ENCODE measurements around the gene OR52E2.
"Not testable (repeated sequence)": the region's sequence is repeated elsewhere in the genome, so short reads cannot be mapped to it uniquely, and the experiment has no call there.

Gene OR52E2

GRCh38 chr11:5058679-5059078 lies 748 bp downstream of the OR52E2 start:
- H3K4me3 Mint-ChIP-seq; H3K36me3 Mint-ChIP-seq (ENCODE audit: insufficient read depth); H3K9me3 Mint-ChIP-seq; ATAC-seq (replicated peaks; ENCODE audit: extremely low read depth, poor library complexity, severe bottlenecking); H3K27ac Mint-ChIP-seq (ENCODE audit: low read depth); H3K4me1 Mint-ChIP-seq; DNase-seq (ENCODE audit: low spot score in 2 of 2): not testable (repeated sequence)
- peaks cover 19% of the 10 kb centered on the region for H3K27me3 Mint-ChIP-seq

- no peaks in the 10 kb centered on the region for H3K36me3 Mint-ChIP-seq (ENCODE audit: insufficient read depth)
- DNase-seq (ENCODE audit: low spot score in 2 of 2) (no peak), ATAC-seq (replicated peaks; ENCODE audit: extremely low read depth, poor library complexity, severe bottlenecking) (no peak)
- peaks cover 9% of the 10 kb centered on the region for H3K9me3 Mint-ChIP-seq
- no peaks in the 10 kb centered on the region for H3K27me3 Mint-ChIP-seq
- no peaks in the 10 kb centered on the region for H3K4me1 Mint-ChIP-seq
- no peak overlapping the region for H3K4me3 Mint-ChIP-seq
- H3K27ac Mint-ChIP-seq (ENCODE audit: low read depth), result no peak overlapping the region
Observed at GRCh38 chr11:5046754-5047330, 12.6 kb downstream of the OR52E2 start.

- Mint-ChIP-seq H3K4me1 (no peaks in the 10 kb centered on the region), H3K27me3 (no peaks in the 10 kb centered on the region), H3K9me3 (peaks cover 9% of the 10 kb centered on the region), H3K27ac (ENCODE audit: low read depth) (no peak within 1 kb of the TSS), H3K4me3 (no peak within 1 kb of the TSS), H3K36me3 (ENCODE audit: insufficient read depth) (no peaks in the 10 kb centered on the region)
- DNase-seq (ENCODE audit: low spot score in 2 of 2) (no peak), ATAC-seq (replicated peaks; ENCODE audit: extremely low read depth, poor library complexity, severe bottlenecking) (no peak)
Observed at GRCh38 chr11:5046226-5046625, 13.2 kb downstream of the OR52E2 start, which contains the start of gene OR52J3. Gene OR52J3 (plus strand): TSS chr11:5046526. CDS start chr11:5046526, 0 bp downstream.

- Mint-ChIP-seq H3K4me3 (no peak overlapping the region), H3K9me3 (peaks cover 9% of the 10 kb centered on the region), H3K36me3 (ENCODE audit: insufficient read depth) (no peaks in the 10 kb centered on the region), H3K4me1 (no peaks in the 10 kb centered on the region), H3K27ac (ENCODE audit: low read depth) (no peak overlapping the region), H3K27me3 (no peaks in the 10 kb centered on the region)
- DNase-seq (ENCODE audit: low spot score in 2 of 2), result no peak
- ATAC-seq (replicated peaks; ENCODE audit: extremely low read depth, poor library complexity, severe bottlenecking), result no peak
Observed at GRCh38 chr11:5043380-5043779, 16.0 kb downstream of the OR52E2 start.

GRCh38 chr11:5042091-5042490 lies 17.3 kb downstream of the OR52E2 start:
- H3K9me3 Mint-ChIP-seq, result peaks cover 11% of the 10 kb centered on the region
- H3K27me3 Mint-ChIP-seq, result no peaks in the 10 kb centered on the region
- ATAC-seq (replicated peaks; ENCODE audit: extremely low read depth, poor library complexity, severe bottlenecking), result no peak
- DNase-seq (ENCODE audit: low spot score in 2 of 2), result no peak
- H3K4me1 Mint-ChIP-seq, result no peaks in the 10 kb centered on the region
- no peak overlapping the region for H3K4me3 Mint-ChIP-seq
- H3K36me3 Mint-ChIP-seq (ENCODE audit: insufficient read depth), result no peaks in the 10 kb centered on the region
- no peak overlapping the region for H3K27ac Mint-ChIP-seq (ENCODE audit: low read depth)

- Mint-ChIP-seq H3K4me3 (no peak overlapping the region), H3K27ac (ENCODE audit: low read depth) (no peak overlapping the region), H3K36me3 (ENCODE audit: insufficient read depth) (no peaks in the 10 kb centered on the region), H3K9me3 (peaks cover 5% of the 10 kb centered on the region), H3K4me1 (no peaks in the 10 kb centered on the region), H3K27me3 (no peaks in the 10 kb centered on the region)
- DNase-seq (ENCODE audit: low spot score in 2 of 2) (no peak), ATAC-seq (replicated peaks; ENCODE audit: extremely low read depth, poor library complexity, severe bottlenecking) (no peak)
Observed at GRCh38 chr11:5040876-5041275, 18.6 kb downstream of the OR52E2 start.

- Mint-ChIP-seq H3K9me3 (peaks cover 5% of the 10 kb centered on the region), H3K27ac (ENCODE audit: low read depth) (no peak overlapping the region), H3K27me3 (no peaks in the 10 kb centered on the region), H3K36me3 (ENCODE audit: insufficient read depth) (no peaks in the 10 kb centered on the region), H3K4me1 (no peaks in the 10 kb centered on the region), H3K4me3 (no peak overlapping the region)
- DNase-seq (ENCODE audit: low spot score in 2 of 2), result no peak
- no peak for ATAC-seq (replicated peaks; ENCODE audit: extremely low read depth, poor library complexity, severe bottlenecking)
Observed at GRCh38 chr11:5038341-5038740, 21.1 kb downstream of the OR52E2 start.

GRCh38 chr11:5037926-5038325 lies 21.5 kb downstream of the OR52E2 start:
- ATAC-seq (replicated peaks; ENCODE audit: extremely low read depth, poor library complexity, severe bottlenecking), result no peak
- no peaks in the 10 kb centered on the region for H3K4me1 Mint-ChIP-seq
- peaks cover 5% of the 10 kb centered on the region for H3K9me3 Mint-ChIP-seq
- no peak overlapping the region for H3K27ac Mint-ChIP-seq (ENCODE audit: low read depth)
- no peaks in the 10 kb centered on the region for H3K27me3 Mint-ChIP-seq
- no peak overlapping the region for H3K4me3 Mint-ChIP-seq
- no peaks in the 10 kb centered on the region for H3K36me3 Mint-ChIP-seq (ENCODE audit: insufficient read depth)
- no peak for DNase-seq (ENCODE audit: low spot score in 2 of 2)

- Mint-ChIP-seq H3K27me3 (no peaks in the 10 kb centered on the region), H3K27ac (ENCODE audit: low read depth) (no peak overlapping the region), H3K4me1 (no peaks in the 10 kb centered on the region), H3K9me3 (peaks cover 5% of the 10 kb centered on the region), H3K4me3 (no peak overlapping the region), H3K36me3 (ENCODE audit: insufficient read depth) (no peaks in the 10 kb centered on the region)
- ATAC-seq (replicated peaks; ENCODE audit: extremely low read depth, poor library complexity, severe bottlenecking), result no peak
- DNase-seq (ENCODE audit: low spot score in 2 of 2), result no peak
Observed at GRCh38 chr11:5036669-5037068, 22.8 kb downstream of the OR52E2 start.

GRCh38 chr11:5021996-5022395 lies 37.4 kb downstream of the OR52E2 start:
- ATAC-seq (replicated peaks; ENCODE audit: extremely low read depth, poor library complexity, severe bottlenecking) (no peak), DNase-seq (ENCODE audit: low spot score in 2 of 2) (no peak)
- Mint-ChIP-seq H3K4me1 (no peaks in the 10 kb centered on the region), H3K36me3 (ENCODE audit: insufficient read depth) (peaks cover 1% of the 10 kb centered on the region), H3K4me3 (no peak overlapping the region), H3K27me3 (no peaks in the 10 kb centered on the region), H3K9me3 (peaks cover 22% of the 10 kb centered on the region), H3K27ac (ENCODE audit: low read depth) (no peak overlapping the region)

GRCh38 chr11:5013012-5013411 lies 46.4 kb downstream of the OR52E2 start:
- ATAC-seq (replicated peaks; ENCODE audit: extremely low read depth, poor library complexity, severe bottlenecking) (no peak), DNase-seq (ENCODE audit: low spot score in 2 of 2) (no peak)
- Mint-ChIP-seq H3K9me3 (no peaks in the 10 kb centered on the region), H3K4me3 (no peak overlapping the region), H3K4me1 (no peaks in the 10 kb centered on the region), H3K27ac (ENCODE audit: low read depth) (no peak overlapping the region), H3K27me3 (no peaks in the 10 kb centered on the region), H3K36me3 (ENCODE audit: insufficient read depth) (no peaks in the 10 kb centered on the region)

GRCh38 chr11:5011254-5011653 lies 48.2 kb downstream of the OR52E2 start:
- Mint-ChIP-seq H3K36me3 (ENCODE audit: insufficient read depth) (no peaks in the 10 kb centered on the region), H3K27ac (ENCODE audit: low read depth) (no peak overlapping the region), H3K27me3 (no peaks in the 10 kb centered on the region), H3K4me3 (no peak overlapping the region), H3K9me3 (no peaks in the 10 kb centered on the region), H3K4me1 (no peaks in the 10 kb centered on the region)
- DNase-seq (ENCODE audit: low spot score in 2 of 2), result no peak
- ATAC-seq (replicated peaks; ENCODE audit: extremely low read depth, poor library complexity, severe bottlenecking), result no peak
